ENCODE data around the gene PRRC2B.

DNA sequence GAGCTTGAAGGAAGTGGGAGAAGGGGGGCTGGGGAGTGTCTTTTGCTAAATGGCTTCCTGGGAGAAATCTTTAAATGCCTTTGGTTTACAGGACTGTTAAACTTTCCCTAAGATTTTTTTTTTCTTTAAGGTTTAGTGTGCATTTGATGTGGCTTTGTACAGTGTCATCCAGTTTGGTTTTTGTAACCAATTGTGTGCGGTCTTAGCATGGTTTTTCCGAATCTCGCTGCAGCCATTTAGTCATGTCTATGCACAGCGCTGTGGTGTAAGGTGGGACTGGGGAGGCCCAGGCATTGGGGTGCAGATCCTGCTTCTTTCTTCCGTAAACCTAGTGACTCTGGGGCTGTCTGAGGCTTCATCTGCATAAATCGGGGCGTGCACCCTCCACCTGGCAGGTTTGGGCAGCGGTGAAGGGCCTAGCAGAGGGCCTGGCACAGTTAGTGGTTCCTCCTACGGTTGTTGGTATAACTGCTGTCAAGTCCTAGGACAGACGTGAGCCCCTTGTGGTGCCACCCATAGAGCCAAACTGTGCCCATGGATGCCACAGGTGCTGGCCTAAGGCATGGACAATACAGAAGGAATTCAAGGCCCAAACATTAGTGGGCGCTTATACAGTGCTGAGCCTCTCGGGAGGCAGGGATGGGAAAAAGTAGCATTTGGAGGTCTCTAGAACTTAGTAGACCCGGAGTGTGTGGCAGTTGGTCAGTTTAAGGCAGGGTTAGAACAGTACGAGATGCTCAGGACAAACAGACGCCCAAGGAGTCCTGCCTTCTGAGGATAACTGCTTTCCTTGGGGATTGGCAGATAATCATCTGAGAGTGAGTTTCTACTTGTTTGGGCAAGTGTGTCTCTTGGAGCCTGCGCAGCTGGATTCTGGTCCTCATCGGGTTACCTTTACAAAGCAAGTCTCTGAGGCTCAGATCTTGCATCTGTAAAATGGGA, 1.5 kb downstream of the PRRC2B start:
- no peak for TF ChIP-seq EZH2 (IDR thresholded peaks at IDR 0.05; ENCODE audit: insufficient read depth, poor library complexity, severe bottlenecking)
- no peak for TF ChIP-seq EZH2phosphoT487 (IDR thresholded peaks at IDR 0.05; ENCODE audit: insufficient read depth, low read depth)
